Measurements from ENCODE around the gene NAT16.
"Not testable (repeated sequence)": the region's sequence is repeated elsewhere in the genome, so short reads cannot be mapped to it uniquely, and the experiment has no call there.

The NAT16 gene

DNA sequence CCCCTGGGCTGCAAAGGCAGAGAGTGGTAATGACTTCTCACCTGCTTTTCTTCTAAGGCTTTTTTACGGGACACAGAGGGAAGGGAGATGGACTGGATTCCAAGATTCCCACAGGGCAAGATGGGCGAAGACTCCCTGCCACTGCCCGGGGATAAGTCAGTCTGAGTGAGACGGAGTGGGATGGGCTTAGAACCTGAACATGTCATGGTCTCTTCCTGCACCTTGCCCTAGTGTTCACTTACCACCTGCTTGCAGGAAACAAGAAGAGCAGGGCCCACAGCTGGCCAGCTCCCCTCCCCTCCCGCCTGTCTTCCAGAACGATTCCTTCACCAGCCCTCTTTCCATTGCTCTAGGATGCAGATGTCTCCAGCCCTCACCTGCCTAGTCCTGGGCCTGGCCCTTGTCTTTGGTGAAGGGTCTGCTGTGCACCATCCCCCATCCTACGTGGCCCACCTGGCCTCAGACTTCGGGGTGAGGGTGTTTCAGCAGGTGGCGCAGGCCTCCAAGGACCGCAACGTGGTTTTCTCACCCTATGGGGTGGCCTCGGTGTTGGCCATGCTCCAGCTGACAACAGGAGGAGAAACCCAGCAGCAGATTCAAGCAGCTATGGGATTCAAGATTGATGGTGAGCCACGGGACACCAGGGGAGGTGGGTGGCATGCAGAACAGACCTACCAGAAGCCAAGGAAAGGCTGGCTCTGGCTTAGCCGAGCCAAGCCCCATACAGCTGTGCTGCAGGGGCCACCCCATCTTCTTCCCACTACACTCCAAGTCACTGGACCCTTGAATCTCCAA lies 51.9 kb downstream of the NAT16 start:
- Histone ChIP-seq H3K27me3 (replicated peaks; ENCODE audit: control insufficient read depth, insufficient read depth, low read length) (no peaks in the 10 kb centered on the region), H3K9me3 (ENCODE audit: control insufficient read depth, low read length) (no peaks in the 10 kb centered on the region), H3K4me3 (ENCODE audit: low read length) (peak overlapping the region; percentile 86), H3K36me3 (ENCODE audit: control insufficient read depth, insufficient read depth, low read length, severe bottlenecking) (peaks cover 36% of the 10 kb centered on the region), H3K4me1 (ENCODE audit: control insufficient read depth, insufficient read depth, low read length) (peaks cover 40% of the 10 kb centered on the region), H3K9ac (ENCODE audit: low read length) (peak overlapping the region; percentile 88)
- DNase-seq (ENCODE audit: low read depth): no peak

DNA sequence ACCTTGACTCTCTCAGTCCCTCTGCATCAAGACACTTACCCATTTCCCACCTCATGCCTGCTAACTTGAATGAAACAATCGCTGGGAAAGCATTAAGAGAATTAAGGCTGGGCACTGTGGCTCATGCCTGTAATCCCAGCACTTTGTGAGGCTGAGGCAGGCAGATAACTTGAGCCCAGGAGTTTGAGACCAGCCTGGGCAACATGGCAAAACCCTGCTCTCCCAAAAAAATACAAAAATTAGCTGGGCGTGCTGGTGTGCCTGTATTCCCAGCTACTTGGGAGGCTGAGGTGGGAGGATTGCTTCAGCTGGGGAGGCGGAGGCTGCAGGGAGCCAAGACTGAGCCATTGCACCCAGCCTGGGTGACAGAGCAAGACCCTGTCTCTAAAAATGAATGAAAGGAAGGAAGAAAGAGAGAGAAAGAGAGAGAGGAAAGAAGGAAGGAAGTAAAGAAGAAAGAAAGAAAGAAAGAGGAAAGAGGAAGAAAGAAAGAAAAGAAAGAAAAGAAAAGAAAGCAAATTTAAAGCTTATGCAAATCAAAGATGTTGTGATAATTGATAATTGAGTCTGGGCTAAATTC lies 52.5 kb downstream of the NAT16 start:
- H3K4me3 ChIP-seq (ENCODE audit: low read length): peak overlapping the region; percentile 86
- peak overlapping the region; percentile 88 for H3K9ac ChIP-seq (ENCODE audit: low read length)
- peaks cover 47% of the 10 kb centered on the region for H3K4me1 ChIP-seq (ENCODE audit: control insufficient read depth, insufficient read depth, low read length)
- no peaks in the 10 kb centered on the region for H3K9me3 ChIP-seq (ENCODE audit: control insufficient read depth, low read length)
- peaks cover 29% of the 10 kb centered on the region for H3K36me3 ChIP-seq (ENCODE audit: control insufficient read depth, insufficient read depth, low read length, severe bottlenecking)
- H3K27me3 ChIP-seq (replicated peaks; ENCODE audit: control insufficient read depth, insufficient read depth, low read length): no peaks in the 10 kb centered on the region
- DNase-seq (ENCODE audit: low read depth): no peak

DNA sequence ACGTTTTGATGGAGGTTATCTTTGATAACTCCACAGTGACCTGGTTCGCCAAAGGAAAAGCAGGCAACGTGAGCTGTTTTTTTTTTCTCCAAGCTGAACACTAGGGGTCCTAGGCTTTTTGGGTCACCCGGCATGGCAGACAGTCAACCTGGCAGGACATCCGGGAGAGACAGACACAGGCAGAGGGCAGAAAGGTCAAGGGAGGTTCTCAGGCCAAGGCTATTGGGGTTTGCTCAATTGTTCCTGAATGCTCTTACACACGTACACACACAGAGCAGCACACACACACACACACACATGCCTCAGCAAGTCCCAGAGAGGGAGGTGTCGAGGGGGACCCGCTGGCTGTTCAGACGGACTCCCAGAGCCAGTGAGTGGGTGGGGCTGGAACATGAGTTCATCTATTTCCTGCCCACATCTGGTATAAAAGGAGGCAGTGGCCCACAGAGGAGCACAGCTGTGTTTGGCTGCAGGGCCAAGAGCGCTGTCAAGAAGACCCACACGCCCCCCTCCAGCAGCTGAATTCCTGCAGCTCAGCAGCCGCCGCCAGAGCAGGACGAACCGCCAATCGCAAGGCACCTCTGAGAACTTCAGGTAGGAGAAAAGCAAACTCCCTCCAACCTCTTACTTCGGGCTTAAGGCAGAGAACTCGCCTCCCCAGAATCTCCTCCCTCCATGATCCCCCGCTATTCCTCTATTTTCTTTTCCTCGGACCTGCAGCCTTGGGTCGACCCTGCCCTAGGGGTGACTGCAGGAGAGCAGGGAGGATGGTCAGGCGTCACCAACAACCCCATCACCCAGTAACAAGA lies 53.2 kb downstream of the NAT16 start, which contains the start of gene SERPINE1:
Gene SERPINE1, plus strand, starts transcription at position 454 of the 809 bp plus-strand sequence. CDS start 1,290 bp downstream, outside the sequence.
- Histone ChIP-seq H3K36me3 (ENCODE audit: control insufficient read depth, insufficient read depth, low read length, severe bottlenecking) (peaks cover 23% of the 10 kb centered on the region), H3K4me1 (ENCODE audit: control insufficient read depth, insufficient read depth, low read length) (peaks cover 50% of the 10 kb centered on the region), H3K9me3 (ENCODE audit: control insufficient read depth, low read length) (no peaks in the 10 kb centered on the region), H3K9ac (ENCODE audit: low read length) (peak within 1 kb of the TSS; percentile 88), H3K27me3 (replicated peaks; ENCODE audit: control insufficient read depth, insufficient read depth, low read length) (no peaks in the 10 kb centered on the region), H3K4me3 (ENCODE audit: low read length) (peak within 1 kb of the TSS; percentile 86)
- DNase-seq (ENCODE audit: low read depth): peak; percentile 98

DNA sequence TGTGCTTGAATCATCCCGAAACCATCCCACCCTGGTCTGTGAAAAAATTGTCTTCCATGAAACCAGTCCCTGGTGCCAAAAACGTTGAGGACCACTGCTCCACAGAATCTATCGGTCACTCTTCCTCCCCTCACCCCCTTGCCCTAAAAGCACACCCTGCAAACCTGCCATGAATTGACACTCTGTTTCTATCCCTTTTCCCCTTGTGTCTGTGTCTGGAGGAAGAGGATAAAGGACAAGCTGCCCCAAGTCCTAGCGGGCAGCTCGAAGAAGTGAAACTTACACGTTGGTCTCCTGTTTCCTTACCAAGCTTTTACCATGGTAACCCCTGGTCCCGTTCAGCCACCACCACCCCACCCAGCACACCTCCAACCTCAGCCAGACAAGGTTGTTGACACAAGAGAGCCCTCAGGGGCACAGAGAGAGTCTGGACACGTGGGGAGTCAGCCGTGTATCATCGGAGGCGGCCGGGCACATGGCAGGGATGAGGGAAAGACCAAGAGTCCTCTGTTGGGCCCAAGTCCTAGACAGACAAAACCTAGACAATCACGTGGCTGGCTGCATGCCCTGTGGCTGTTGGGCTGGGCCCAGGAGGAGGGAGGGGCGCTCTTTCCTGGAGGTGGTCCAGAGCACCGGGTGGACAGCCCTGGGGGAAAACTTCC lies 54.0 kb downstream of the NAT16 start:
- H3K4me1 ChIP-seq (ENCODE audit: control insufficient read depth, insufficient read depth, low read length): peaks cover 53% of the 10 kb centered on the region
- peaks cover 17% of the 10 kb centered on the region for H3K36me3 ChIP-seq (ENCODE audit: control insufficient read depth, insufficient read depth, low read length, severe bottlenecking)
- peak overlapping the region; percentile 86 for H3K4me3 ChIP-seq (ENCODE audit: low read length)
- peak overlapping the region; percentile 88 for H3K9ac ChIP-seq (ENCODE audit: low read length)
- no peaks in the 10 kb centered on the region for H3K9me3 ChIP-seq (ENCODE audit: control insufficient read depth, low read length)
- peak; percentile 76 for DNase-seq (ENCODE audit: low read depth)
- no peaks in the 10 kb centered on the region for H3K27me3 ChIP-seq (replicated peaks; ENCODE audit: control insufficient read depth, insufficient read depth, low read length)

DNA sequence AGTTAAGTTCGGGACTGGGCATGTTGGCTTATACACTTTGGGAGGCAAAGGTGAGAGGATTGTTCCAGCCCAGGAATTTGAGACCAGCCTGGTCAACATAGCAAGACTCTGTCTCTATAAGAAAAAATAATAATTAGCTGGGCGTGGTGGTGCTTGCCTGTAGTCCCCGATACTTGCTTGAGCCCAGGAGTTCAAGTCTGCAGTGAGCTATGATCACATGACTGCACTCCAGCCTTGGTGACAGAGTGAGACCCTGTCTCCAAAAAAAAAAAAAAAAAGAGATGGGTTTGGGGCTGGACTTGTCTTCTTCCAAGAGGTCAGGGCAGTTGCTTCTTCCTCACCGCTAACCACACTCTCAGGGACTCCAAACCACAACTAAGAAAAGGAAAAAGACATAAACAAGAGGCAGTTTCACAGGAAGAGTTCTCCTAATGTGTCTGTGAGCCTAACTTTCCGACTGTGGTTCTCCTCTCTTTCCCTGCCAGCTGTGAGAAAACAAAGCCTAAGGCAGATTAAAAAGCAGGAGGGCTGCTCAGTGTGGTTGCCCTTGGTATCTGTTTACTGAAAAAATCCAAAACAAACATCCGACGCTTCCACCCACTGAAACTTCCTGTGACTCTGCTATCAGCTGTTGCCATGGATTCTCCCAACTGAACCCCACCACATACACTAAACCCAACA lies 55.6 kb downstream of the NAT16 start:
- Histone ChIP-seq H3K36me3 (ENCODE audit: control insufficient read depth, insufficient read depth, low read length, severe bottlenecking) (peaks cover 6% of the 10 kb centered on the region), H3K9ac (ENCODE audit: low read length) (peak overlapping the region; percentile 59), H3K27me3 (replicated peaks; ENCODE audit: control insufficient read depth, insufficient read depth, low read length) (no peaks in the 10 kb centered on the region), H3K9me3 (ENCODE audit: control insufficient read depth, low read length) (no peaks in the 10 kb centered on the region), H3K4me1 (ENCODE audit: control insufficient read depth, insufficient read depth, low read length) (peaks cover 57% of the 10 kb centered on the region), H3K4me3 (ENCODE audit: low read length) (no peak overlapping the region)
- peak; percentile 88 for DNase-seq (ENCODE audit: low read depth)

DNA sequence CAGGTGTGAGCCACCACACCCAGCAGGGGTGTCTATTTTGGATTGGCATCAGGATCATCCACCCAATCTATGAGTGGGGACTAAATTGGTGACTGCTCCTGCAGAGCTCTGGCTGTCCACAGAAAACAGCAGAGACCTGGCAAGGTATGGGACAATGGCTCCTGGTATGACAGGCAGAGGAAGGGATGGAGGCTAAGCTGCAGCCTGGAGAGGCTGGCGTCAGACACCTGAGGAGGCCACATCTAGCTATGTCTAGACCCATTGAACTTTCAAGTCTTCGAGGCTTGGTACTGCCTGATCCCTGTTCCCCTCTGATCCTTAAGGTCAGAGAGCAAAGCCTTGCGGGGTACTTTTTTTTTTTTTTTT lies 56.4 kb downstream of the NAT16 start:
- Histone ChIP-seq H3K36me3 (ENCODE audit: control insufficient read depth, insufficient read depth, low read length, severe bottlenecking) (peaks cover 5% of the 10 kb centered on the region), H3K4me3 (ENCODE audit: low read length) (no peak overlapping the region), H3K4me1 (ENCODE audit: control insufficient read depth, insufficient read depth, low read length) (peaks cover 58% of the 10 kb centered on the region), H3K9ac (ENCODE audit: low read length) (no peak overlapping the region), H3K9me3 (ENCODE audit: control insufficient read depth, low read length) (no peaks in the 10 kb centered on the region), H3K27me3 (replicated peaks; ENCODE audit: control insufficient read depth, insufficient read depth, low read length) (no peaks in the 10 kb centered on the region)
- DNase-seq (ENCODE audit: low read depth): no peak

DNA sequence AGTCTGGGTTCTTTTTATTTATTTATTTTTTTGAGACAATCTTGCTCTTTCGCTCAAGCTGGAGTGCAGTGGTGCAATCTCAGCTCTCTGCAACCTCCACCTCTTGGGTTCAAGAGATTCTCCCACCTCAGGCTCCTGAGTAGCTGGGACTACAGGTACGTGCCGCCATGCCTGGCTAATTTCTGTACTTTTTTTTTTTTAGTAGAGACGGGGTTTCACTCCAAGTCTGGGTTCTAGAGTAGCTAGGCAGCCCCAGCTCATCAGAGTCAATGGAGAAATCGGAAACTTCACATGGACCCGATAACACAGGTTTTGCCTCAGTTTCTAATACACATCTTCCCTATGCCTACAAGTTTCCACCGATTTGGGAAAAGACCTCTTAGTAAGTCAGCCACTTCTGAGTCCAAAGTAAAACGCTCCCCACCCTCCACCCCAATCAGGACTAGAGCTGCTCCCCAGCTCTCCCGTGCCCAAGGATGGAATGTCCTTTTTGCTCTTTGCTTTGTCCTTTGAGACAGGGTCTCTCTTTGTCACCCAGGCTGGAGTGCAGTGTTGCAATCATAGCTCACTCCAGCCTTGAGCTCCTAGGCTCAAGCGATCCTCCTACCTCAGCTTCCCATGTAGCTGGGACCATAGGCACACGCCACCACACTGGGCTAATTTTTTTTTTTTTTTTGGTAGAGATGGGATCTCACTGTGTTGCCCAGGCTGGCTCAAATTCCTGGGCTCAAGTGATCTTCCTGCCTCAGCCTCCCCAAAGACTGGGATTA lies 57.0 kb downstream of the NAT16 start:
- Histone ChIP-seq H3K36me3 (ENCODE audit: control insufficient read depth, insufficient read depth, low read length, severe bottlenecking) (no peaks in the 10 kb centered on the region), H3K4me3 (ENCODE audit: low read length) (peak overlapping the region; percentile 70), H3K4me1 (ENCODE audit: control insufficient read depth, insufficient read depth, low read length) (peaks cover 55% of the 10 kb centered on the region), H3K9me3 (ENCODE audit: control insufficient read depth, low read length) (no peaks in the 10 kb centered on the region), H3K27me3 (replicated peaks; ENCODE audit: control insufficient read depth, insufficient read depth, low read length) (no peaks in the 10 kb centered on the region), H3K9ac (ENCODE audit: low read length) (peak overlapping the region; percentile 83)
- no peak for DNase-seq (ENCODE audit: low read depth)

DNA sequence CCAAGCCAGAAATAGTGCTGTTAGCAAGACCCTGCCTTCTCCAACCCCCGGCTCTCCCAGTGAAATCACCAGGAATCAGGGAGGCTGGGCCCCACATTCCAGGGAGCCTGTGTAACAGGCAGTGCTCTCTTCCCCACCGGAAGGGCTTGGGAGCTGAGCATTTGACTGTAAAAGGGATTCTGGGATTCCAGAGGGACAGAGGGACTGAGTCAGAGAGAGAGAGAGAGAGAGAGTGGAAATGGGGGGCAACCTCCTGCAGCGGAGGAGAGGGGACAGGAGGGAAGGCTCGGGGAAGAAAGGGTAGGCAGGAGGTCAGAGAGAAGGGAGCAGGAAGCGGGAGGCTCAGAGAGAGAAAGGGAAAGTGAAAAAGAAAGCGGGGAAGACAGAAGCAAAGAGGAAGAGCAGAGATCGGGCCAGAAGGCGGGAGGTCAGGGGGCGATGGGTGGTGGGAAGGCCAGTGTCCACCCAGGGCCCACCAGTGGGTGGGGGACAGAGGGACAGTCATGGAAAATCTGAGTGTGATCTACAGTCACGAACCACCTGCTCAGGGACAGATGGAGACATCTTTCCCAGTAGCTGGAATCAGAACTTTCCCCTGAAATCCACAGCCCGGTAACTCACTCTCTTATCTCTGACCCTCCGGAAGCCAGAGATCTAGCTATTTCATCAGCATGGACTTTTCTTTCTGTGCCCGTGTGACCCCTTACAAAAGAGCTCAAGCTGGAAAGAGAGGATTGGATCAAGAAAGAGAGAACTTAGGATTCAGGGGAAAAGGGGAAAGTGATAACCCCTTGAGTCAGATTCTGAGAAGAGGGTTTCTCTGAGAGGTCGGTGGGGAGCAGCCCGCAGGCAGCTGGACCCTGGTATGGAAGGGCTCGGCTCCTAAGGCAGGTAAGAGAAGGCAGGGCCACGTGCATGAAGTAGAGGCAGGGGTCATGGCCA lies 57.8 kb downstream of the NAT16 start:
- Histone ChIP-seq H3K27me3 (replicated peaks; ENCODE audit: control insufficient read depth, insufficient read depth, low read length) (no peaks in the 10 kb centered on the region), H3K36me3 (ENCODE audit: control insufficient read depth, insufficient read depth, low read length, severe bottlenecking) (no peaks in the 10 kb centered on the region), H3K4me1 (ENCODE audit: control insufficient read depth, insufficient read depth, low read length) (peaks cover 59% of the 10 kb centered on the region), H3K9ac (ENCODE audit: low read length) (peak overlapping the region; percentile 83), H3K4me3 (ENCODE audit: low read length) (peak overlapping the region; percentile 70), H3K9me3 (ENCODE audit: control insufficient read depth, low read length) (no peaks in the 10 kb centered on the region)
- DNase-seq (ENCODE audit: low read depth): peak; percentile 97

DNA sequence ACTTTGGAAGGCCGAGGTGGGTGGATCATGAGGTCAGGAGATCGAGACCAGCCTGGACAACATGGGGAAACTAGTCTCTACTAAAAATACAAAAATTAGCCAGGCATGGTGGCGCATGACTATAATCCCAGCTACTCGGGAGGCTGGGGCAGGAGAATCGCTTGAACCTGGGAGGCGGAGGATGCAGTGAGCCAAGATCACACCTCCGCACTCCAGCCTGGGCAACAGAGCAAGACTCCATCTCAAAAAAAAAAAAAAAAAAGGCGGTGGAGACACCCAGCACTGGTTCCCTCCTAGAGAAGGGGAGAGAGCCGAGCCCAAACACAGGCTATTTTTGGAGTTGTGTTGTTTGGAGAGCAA lies 58.5 kb downstream of the NAT16 start:
- not testable (repeated sequence) for H3K9me3 ChIP-seq (ENCODE audit: control insufficient read depth, low read length); DNase-seq (ENCODE audit: low read depth); H3K27me3 ChIP-seq (replicated peaks; ENCODE audit: control insufficient read depth, insufficient read depth, low read length); H3K36me3 ChIP-seq (ENCODE audit: control insufficient read depth, insufficient read depth, low read length, severe bottlenecking)
- Histone ChIP-seq H3K4me3 (ENCODE audit: low read length) (peak overlapping the region; percentile 70), H3K9ac (ENCODE audit: low read length) (peak overlapping the region; percentile 83), H3K4me1 (ENCODE audit: control insufficient read depth, insufficient read depth, low read length) (peaks cover 63% of the 10 kb centered on the region)

Measured in adipocyte (in vitro differentiated cells).